ENCODE results near the gene CHMP5. TPM values are rescaled to one million over a fixed set of nuclear protein-coding genes. Genes with fewer than 3 reads are reported as not detected.

Gene CHMP5
- total RNA-seq, 1 experiment from 2014 or later, result 47.6 TPM

DNA sequence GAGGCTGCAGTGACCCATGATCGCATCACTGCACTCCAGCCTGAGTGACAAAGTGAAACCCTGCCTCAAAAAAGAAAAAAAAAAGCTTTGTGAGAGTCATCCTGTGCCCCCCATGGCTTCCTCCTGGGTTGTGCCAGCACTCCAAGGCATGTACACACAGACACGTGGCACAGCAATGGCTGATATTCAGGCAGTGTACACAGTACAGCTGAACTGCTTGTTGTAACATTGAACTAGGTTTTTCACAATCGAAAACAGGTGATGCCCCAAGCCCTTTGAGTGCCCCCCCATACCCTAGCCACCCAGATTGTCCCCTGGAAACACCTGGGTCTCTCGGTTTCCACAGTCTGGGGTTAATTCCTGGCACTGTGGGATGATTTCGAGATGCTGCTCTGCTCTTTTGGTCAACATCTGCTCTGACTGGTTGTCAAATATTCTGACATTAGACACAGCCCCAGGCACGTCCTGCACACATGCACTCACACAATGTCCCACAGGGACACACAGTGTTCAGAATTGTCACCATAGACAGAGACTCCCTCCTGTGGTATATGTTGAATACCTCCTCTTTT lies 15.7 kb upstream of the CHMP5 start:
- Histone ChIP-seq H4K5ac (ENCODE audit: insufficient read length, low read depth, low read length) (no peak overlapping the region), H2AFZ (ENCODE audit: low read length) (no peak overlapping the region), H3K4ac (ENCODE audit: low read depth, low read length) (no peak overlapping the region), H3K9me3 (ENCODE audit: control insufficient read depth, low read depth, low read length) (no peaks in the 10 kb centered on the region), H4K8ac (replicated peaks; ENCODE audit: insufficient read length, low read depth, low read length) (no peak overlapping the region), H4K91ac (ENCODE audit: insufficient read length, low read depth, low read length) (no peak overlapping the region), H3K79me1 (ENCODE audit: insufficient read depth, low read depth, low read length, poor library complexity, severe bottlenecking) (no peaks in the 10 kb centered on the region), H3K23ac (ENCODE audit: insufficient read length, low read depth, low read length) (no peak overlapping the region), H2BK12ac (ENCODE audit: insufficient read length, low read depth, low read length) (no peak overlapping the region), H3K18ac (ENCODE audit: insufficient read length, low read depth, low read length) (no peak overlapping the region), H2AK5ac (ENCODE audit: insufficient read length, low read length) (no peak overlapping the region), H3K14ac (ENCODE audit: insufficient read depth, low read length) (no peak overlapping the region), H4K20me1 (ENCODE audit: control insufficient read depth, insufficient read depth, insufficient read length) (no peaks in the 10 kb centered on the region), H2BK120ac (ENCODE audit: low read depth, low read length, poor library complexity, severe bottlenecking) (no peak overlapping the region), H2BK15ac (ENCODE audit: low read depth, low read length) (no peak overlapping the region), H3K4me2 (ENCODE audit: insufficient read depth, insufficient read length, low read length) (no peak overlapping the region), H3K23me2 (ENCODE audit: insufficient read length, low read depth, low read length, poor library complexity, severe bottlenecking) (no peaks in the 10 kb centered on the region), H3K4me1 (ENCODE audit: insufficient read depth, low read length) (no peaks in the 10 kb centered on the region), H2BK20ac (ENCODE audit: low read depth, low read length, poor library complexity, severe bottlenecking) (no peak overlapping the region), H3K27ac (ENCODE audit: insufficient read length, low read depth, low read length) (no peak overlapping the region), H3K79me2 (ENCODE audit: insufficient read depth, low read length) (no peaks in the 10 kb centered on the region), H3K9ac (ENCODE audit: extremely low read depth, insufficient read length, low read length) (no peak overlapping the region), H2BK5ac (ENCODE audit: insufficient read length, low read length) (no peak overlapping the region), H3K56ac (ENCODE audit: insufficient read length, low read depth, low read length) (no peak overlapping the region), H3T11ph (ENCODE audit: low read length) (no peak overlapping the region), H3K27me3 (ENCODE audit: insufficient read depth, low read length) (no peaks in the 10 kb centered on the region)
- H3K36me3 Mint-ChIP-seq (ENCODE audit: insufficient read depth in 1 of 3, low read depth in 3 of 3), result peaks cover 11 to 33% (median 12%) of the 10 kb centered on the region in 3 experiments; a peak in 5 of 7 replicates
- H3K4me3 Mint-ChIP-seq, result no peak overlapping the region
- no peaks in the 10 kb centered on the region for H3K27me3 Mint-ChIP-seq (ENCODE audit: low read depth)
- no peaks in the 10 kb centered on the region; a peak in 1 of 5 replicates for H3K9me3 Mint-ChIP-seq
- WGBS (ENCODE audit: extremely low coverage, insufficient read length, low lambda C conversion rate), result no CpG with 5 or more reads among the region's 6 CpGs
- no peak for DNase-seq
- TF ChIP-seq, protein P1, sequence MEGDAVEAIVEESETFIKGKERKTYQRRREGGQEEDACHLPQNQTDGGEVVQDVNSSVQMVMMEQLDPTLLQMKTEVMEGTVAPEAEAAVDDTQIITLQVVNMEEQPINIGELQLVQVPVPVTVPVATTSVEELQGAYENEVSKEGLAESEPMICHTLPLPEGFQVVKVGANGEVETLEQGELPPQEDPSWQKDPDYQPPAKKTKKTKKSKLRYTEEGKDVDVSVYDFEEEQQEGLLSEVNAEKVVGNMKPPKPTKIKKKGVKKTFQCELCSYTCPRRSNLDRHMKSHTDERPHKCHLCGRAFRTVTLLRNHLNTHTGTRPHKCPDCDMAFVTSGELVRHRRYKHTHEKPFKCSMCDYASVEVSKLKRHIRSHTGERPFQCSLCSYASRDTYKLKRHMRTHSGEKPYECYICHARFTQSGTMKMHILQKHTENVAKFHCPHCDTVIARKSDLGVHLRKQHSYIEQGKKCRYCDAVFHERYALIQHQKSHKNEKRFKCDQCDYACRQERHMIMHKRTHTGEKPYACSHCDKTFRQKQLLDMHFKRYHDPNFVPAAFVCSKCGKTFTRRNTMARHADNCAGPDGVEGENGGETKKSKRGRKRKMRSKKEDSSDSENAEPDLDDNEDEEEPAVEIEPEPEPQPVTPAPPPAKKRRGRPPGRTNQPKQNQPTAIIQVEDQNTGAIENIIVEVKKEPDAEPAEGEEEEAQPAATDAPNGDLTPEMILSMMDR (conservative IDR thresholded peaks at IDR 0.05), result no peak
- H3K27ac Mint-ChIP-seq, result no peak overlapping the region
- H3K4me1 Mint-ChIP-seq, result no peaks in the 10 kb centered on the region

Measured in H9 (cell line).